IMR-90 (cell line): ENCODE data around the gene ABLIM3. TPM values are rescaled to one million over a fixed set of nuclear protein-coding genes. Genes with fewer than 3 reads are reported as not detected.

Experiments
- ATAC-seq: fragments of 200-7000 bp; cut with Tn5 transposase; 2 replicates; pipeline ENCODE4 v1.9.1; 2020; ENCODE audit warnings: low read depth, mild to moderate bottlenecking, moderate library complexity
- BruUV-seq: library from RNA; stranded (reverse); fragments of 400-500 nt; replicated peaks from 2 replicates; lab custom pipeline; 2021; lab: Mats Ljungman, UMichigan
- CTCF ChIA-PET: fragments of 300-600 bp; formaldehyde crosslinking; extraction: SDS; loops from one replicate; lab custom pipeline; 2021; ENCODE audit warnings: antibody characterized with exemption; lab: Yijun Ruan, JAX
- POLR2A ChIA-PET: fragments of 300-600 bp; sonication (Branson Sonifier 250); formaldehyde crosslinking; loops from one replicate; lab custom pipeline; 2022; ENCODE audit warnings: antibody characterized with exemption; ENCODE audit not compliant: unreplicated experiment; lab: Charles Lee
- DNase-seq: peaks from one replicate; pipeline ENCODE4 v3.0.0; 2013
- H2AFZ ChIP-seq: replicated peaks from 2 replicates; pipeline ENCODE3; 2013; ENCODE audit warnings: low read length, mild to moderate bottlenecking; ENCODE audit not compliant: poor library complexity
- H2AK5ac ChIP-seq: 2 replicates; pipeline ENCODE4 v1.6.1; 2013; ENCODE audit warnings: low read depth, low read length, inconsistent platforms
- H2AK9ac ChIP-seq: replicated peaks from 2 replicates; pipeline ENCODE3; 2013; ENCODE audit warnings: mild to moderate bottlenecking, low read depth, low read length, moderate library complexity; ENCODE audit not compliant: poor library complexity
- H2BK120ac ChIP-seq: 2 replicates; pipeline ENCODE4 v1.6.1; 2013; ENCODE audit warnings: low read depth, low read length, inconsistent platforms
- H2BK15ac ChIP-seq: 3 replicates; pipeline ENCODE4 v1.6.1; 2013; ENCODE audit warnings: low read depth, low read length, inconsistent platforms
- H2BK20ac ChIP-seq: 2 replicates; pipeline ENCODE4 v1.6.1; 2013; ENCODE audit warnings: low read depth, mild to moderate bottlenecking, inconsistent platforms, low read length, moderate library complexity
- H2BK5ac ChIP-seq: 2 replicates; pipeline ENCODE4 v1.6.1; 2013; ENCODE audit warnings: mild to moderate bottlenecking, low read depth, low read length, inconsistent platforms; ENCODE audit not compliant: poor library complexity, severe bottlenecking
- H3K14ac ChIP-seq: replicated peaks from 2 replicates; pipeline ENCODE4 v1.6.1; 2013; ENCODE audit warnings: low read depth, low read length, inconsistent platforms
- H3K18ac ChIP-seq: 2 replicates; pipeline ENCODE4 v1.6.1; 2013; ENCODE audit warnings: low read depth, low read length, control low read depth
- H3K23ac ChIP-seq: 2 replicates; pipeline ENCODE4 v1.6.1; 2013; ENCODE audit warnings: low read depth, low read length, inconsistent platforms
- H3K27ac ChIP-seq: 2 replicates; pipeline ENCODE4 v1.5.1; 2013; ENCODE audit warnings: mild to moderate bottlenecking, control low read depth, low read length; ENCODE audit not compliant: insufficient read depth
- H3K27me3 ChIP-seq: 2 replicates; pipeline ENCODE4 v1.6.1; 2013; ENCODE audit warnings: low read length; ENCODE audit not compliant: control insufficient read depth, insufficient read depth
- H3K36me3 ChIP-seq: 2 replicates; pipeline ENCODE4 v1.6.1; 2013; ENCODE audit warnings: low read length, mixed read lengths; ENCODE audit not compliant: control insufficient read depth, insufficient read depth
- H3K4ac ChIP-seq: 2 replicates; pipeline ENCODE4 v1.6.1; 2013; ENCODE audit warnings: low read depth, low read length, inconsistent platforms
- H3K4me1 ChIP-seq: 2 replicates; pipeline ENCODE4 v1.6.1; 2013; ENCODE audit warnings: low read length, mixed read lengths; ENCODE audit not compliant: control insufficient read depth, insufficient read depth
- H3K4me2 ChIP-seq: 2 replicates; pipeline ENCODE4 v1.6.1; 2013; ENCODE audit warnings: low read depth, mild to moderate bottlenecking, control low read depth, low read length, moderate library complexity
- H3K4me3 ChIP-seq: 2 replicates; pipeline ENCODE4 v1.5.1; 2013; ENCODE audit warnings: low read depth, mild to moderate bottlenecking, control low read depth, low read length, moderate library complexity; ENCODE audit not compliant: insufficient read depth
- H3K56ac ChIP-seq: 2 replicates; pipeline ENCODE4 v1.6.1; 2013; ENCODE audit warnings: low read length, inconsistent platforms; ENCODE audit not compliant: insufficient read depth; ENCODE audit errors: extremely low read depth
- H3K79me1 ChIP-seq, 2 experiments: 2 replicates each; pipeline ENCODE4 v1.6.1; 2013; ENCODE audit warnings: low read length in 2 of 2, inconsistent platforms in 1 of 2, low read depth in 1 of 2
- H3K9ac ChIP-seq: 2 replicates; pipeline ENCODE4 v1.6.1; 2013; ENCODE audit warnings: low read depth, low read length, control low read depth
- H3K9me1 ChIP-seq: 2 replicates; pipeline ENCODE4 v1.6.1; 2013; ENCODE audit warnings: low read length, inconsistent platforms; ENCODE audit not compliant: insufficient read depth
- H3K9me3 ChIP-seq: 2 replicates; pipeline ENCODE4 v1.6.1; 2013; ENCODE audit warnings: low read length; ENCODE audit not compliant: control insufficient read depth, insufficient read depth
- H4K20me1 ChIP-seq: 2 replicates; pipeline ENCODE4 v1.6.1; 2013; ENCODE audit warnings: low read length, inconsistent platforms; ENCODE audit not compliant: insufficient read depth
- H4K5ac ChIP-seq: 2 replicates; pipeline ENCODE4 v1.6.1; 2013; ENCODE audit warnings: mild to moderate bottlenecking, low read depth, low read length, control low read depth
- H4K8ac ChIP-seq, 2 experiments: 2 replicates each; pipeline ENCODE4 v1.6.1; 2013; ENCODE audit warnings: low read depth in 2 of 2, low read length in 2 of 2, control low read depth in 1 of 2, inconsistent platforms in 1 of 2
- H4K91ac ChIP-seq: 2 replicates; pipeline ENCODE4 v1.6.1; 2013; ENCODE audit warnings: low read depth, low read length, inconsistent platforms; ENCODE audit not compliant: insufficient read depth
- CEBPB ChIP-seq: IDR thresholded peaks from 2 replicates; pipeline ENCODE4 v1.6.1; 2012; ENCODE audit warnings: low read depth, low read length, improper control_type of control experiment
- CHD1 ChIP-seq: IDR thresholded peaks from 2 replicates; pipeline ENCODE4 v1.6.1; 2012; ENCODE audit warnings: low read depth, low read length, improper control_type of control experiment
- MAFK ChIP-seq: IDR thresholded peaks from 2 replicates; pipeline ENCODE4 v1.6.1; 2012; ENCODE audit warnings: low read depth, low read length, improper control_type of control experiment
- POLR2A ChIP-seq: IDR thresholded peaks from 2 replicates; pipeline ENCODE4 v1.6.1; 2012; ENCODE audit warnings: mild to moderate bottlenecking, low read depth, low read length
- WGBS, 2 experiments: methylation state at CpG; one replicate each; pipeline versions ENCODE4 v1.1.5 to v1.1.7; 2013; ENCODE audit warnings: missing lambda C conversion rate in 2 of 2; ENCODE audit not compliant: insufficient read length in 1 of 2; ENCODE audit errors: extremely low coverage in 2 of 2; 5-methylcytosine and 5-hydroxymethylcytosine counted together
- dilution Hi-C: fragments of 300-500 bp; cut with HindIII; formaldehyde crosslinking; loops from one replicate; pipeline ENCODE4 v1.14.3; 2018; ENCODE audit warnings: low sequenced_read_pairs; ENCODE audit not compliant: unreplicated experiment
- in situ Hi-C: fragments of 300-500 bp; cut with MboI; formaldehyde crosslinking; loops from 3 replicates; pipeline ENCODE4 v1.14.3; 2019; ENCODE audit warnings: low sequenced_read_pairs, inconsistent platforms, mixed read lengths
- intact Hi-C: fragments of 100-400 bp; cut with micrococcal nuclease; formaldehyde crosslinking; loops from 2 replicates; pipeline ENCODE4 v1.10.0; 2022
- polyA plus RNA-seq, 3 experiments: library from polyadenylated mRNA; depleted of rRNA; stranded (reverse); fragments of >200 nt; gene quantifications; 2 replicates each; pipeline ENCODE4 v1.2.3, GENCODE V29; 2012; ENCODE audit warnings: low replicate concordance in 1 of 3
- total RNA-seq: library from RNA; depleted of rRNA; stranded (reverse); fragments of >200 nt; gene quantifications from 2 replicates; pipeline ENCODE4 v1.2.3, GENCODE V29; 2012

ABLIM3 gene
- total and polyA plus RNA-seq, 2 of the 4 experiments (the other 2 are of a cell fraction): 33.3 to 69.9 TPM

DNA sequence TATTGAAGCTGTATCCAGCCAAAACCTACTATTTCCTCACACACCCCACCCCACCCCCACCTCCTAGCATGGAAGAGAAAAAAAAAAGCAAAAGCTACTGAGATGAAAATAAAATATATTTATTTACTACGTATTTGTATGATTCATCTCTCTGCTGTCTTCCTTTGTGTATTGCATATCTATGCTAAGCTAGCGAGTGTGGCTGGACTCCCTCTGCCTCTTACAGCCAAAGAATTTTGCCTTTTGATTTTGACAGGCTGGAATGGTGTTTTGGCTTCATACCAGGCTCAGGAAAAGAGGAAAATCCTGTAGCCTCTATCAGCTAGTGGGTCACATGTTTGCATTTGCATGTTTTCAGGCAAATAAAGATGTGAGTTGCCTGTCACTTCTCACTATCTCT is 2.2 kb downstream of the ABLIM3 start:
- intact Hi-C loops (loop anchor here (1.0 to 10.0 kb wide), 3 partner anchors 9 to 421 kb away; partner anchors contain the start of gene GRPEL2), in situ Hi-C loops (loop anchor here (5.0 kb wide), 1 partner anchor 69 kb away; no protein-coding TSS in a partner anchor), dilution Hi-C loops (no loop called here)
- peaks cover 14% of the 10 kb centered on the region for H3K9me1 ChIP-seq
- H3K18ac ChIP-seq: peak overlapping the region; percentile 32; the same call in 1 of the 2 replicates
- no peak overlapping the region for H2AFZ ChIP-seq
- H3K56ac ChIP-seq: no peak overlapping the region
- H3K4ac ChIP-seq: no peak overlapping the region
- peak overlapping the region; percentile 73; the same call in 1 of the 2 replicates for H3K9ac ChIP-seq
- 0 out of 2 replicates have a peak overlapping the region, but pooled peaks have one; percentile 5 for H3K27ac ChIP-seq
- no TSS peak for BruUV-seq
- H3K9me3 ChIP-seq: no peaks in the 10 kb centered on the region
- H3K14ac ChIP-seq: no peak overlapping the region
- no peak overlapping the region for H4K8ac ChIP-seq
- ATAC-seq: peak; percentile 31
- H2AK5ac ChIP-seq: no peak overlapping the region
- CTCF ChIA-PET: interaction anchor here (0.7 to 1.6 kb wide), 5 partner anchors 9 to 660 kb away, joined by 3 to 7 read pairs (median 4); no protein-coding TSS in a partner anchor
- no peak overlapping the region for H4K91ac ChIP-seq
- H3K23ac ChIP-seq: no peak overlapping the region
- peaks cover 19 to 44% of the 10 kb centered on the region in 2 experiments for H3K79me1 ChIP-seq
- H3K36me3 ChIP-seq: no peaks in the 10 kb centered on the region
- peak overlapping the region; percentile 99 for H3K4me2 ChIP-seq
- no peak overlapping the region for H2AK9ac ChIP-seq
- no peak overlapping the region for H4K5ac ChIP-seq
- H3K4me1 ChIP-seq: peaks cover 15% of the 10 kb centered on the region
- H2BK120ac ChIP-seq: peak overlapping the region; percentile 4; the same call in 1 of the 2 replicates
- peaks cover 7% of the 10 kb centered on the region; the same call in 1 of the 2 replicates for H4K20me1 ChIP-seq
- peak; percentile 41; the same call in 1 of the 2 replicates for TF ChIP-seq POLR2A
- TF ChIP-seq CHD1: peak; percentile 64; the same call in 1 of the 2 replicates
- peak; percentile 38; the same call in 1 of the 2 replicates for TF ChIP-seq CEBPB
- no peak for TF ChIP-seq MAFK
- H2BK15ac ChIP-seq: no peak overlapping the region
- peak overlapping the region; percentile 75 for H2BK5ac ChIP-seq
- WGBS, 2 experiments: no CpG with 5 or more reads among the region's 2 CpGs
- peak; percentile 81 for DNase-seq
- peak overlapping the region; percentile 4; the same call in 1 of the 2 replicates for H3K4me3 ChIP-seq
- POLR2A ChIA-PET: interaction anchor here (0.6 kb wide), 3 partner anchors 9 to 98 kb away, joined by 3 read pairs; no protein-coding TSS in a partner anchor
- no peaks in the 10 kb centered on the region for H3K27me3 ChIP-seq
- peak overlapping the region; percentile 0; the same call in 1 of the 2 replicates for H2BK20ac ChIP-seq
